Mesenchymal stem cell (in vitro differentiated cells and primary cell): ENCODE measurements around the gene PCDHGA10.
A peak's percentile ranks its signal among the peaks of the same experiment; 100 is the strongest.

Source experiments
- DNase-seq: peaks from one replicate; pipeline ENCODE4 v3.0.0-alpha.2; 2013
- H2AFZ ChIP-seq: one replicate; pipeline ENCODE4 v1.6.1; 2013; ENCODE audit warnings: low read depth, mild to moderate bottlenecking, control low read depth, inconsistent platforms, low read length, moderate library complexity
- H2AK5ac ChIP-seq: 2 replicates; pipeline ENCODE4 v1.6.1; 2013; ENCODE audit warnings: low read length, moderate library complexity, mild to moderate bottlenecking, inconsistent platforms; ENCODE audit not compliant: severe bottlenecking
- H2BK120ac ChIP-seq: one replicate; pipeline ENCODE4 v1.6.1; 2013; ENCODE audit warnings: low read depth, mild to moderate bottlenecking, inconsistent platforms, low read length, moderate library complexity
- H2BK12ac ChIP-seq, 2 experiments: one replicate each; pipeline ENCODE4 v1.6.1; 2013; ENCODE audit warnings: inconsistent platforms in 2 of 2, low read length in 2 of 2, mild to moderate bottlenecking in 2 of 2, moderate library complexity in 2 of 2, control low read depth in 1 of 2
- H2BK15ac ChIP-seq: one replicate; pipeline ENCODE4 v1.6.1; 2013; ENCODE audit warnings: mild to moderate bottlenecking, low read depth, inconsistent platforms; ENCODE audit not compliant: poor library complexity, severe bottlenecking
- H2BK5ac ChIP-seq: 2 replicates; pipeline ENCODE4 v1.6.1; 2013; ENCODE audit warnings: low read depth, mild to moderate bottlenecking, low read length, control low read depth, inconsistent platforms; ENCODE audit not compliant: poor library complexity, severe bottlenecking
- H3K14ac ChIP-seq, 2 experiments: one replicate each; pipeline ENCODE4 v1.6.1; 2013; ENCODE audit warnings: inconsistent platforms in 2 of 2, low read length in 2 of 2, control low read depth in 1 of 2, mild to moderate bottlenecking in 1 of 2, moderate library complexity in 1 of 2
- H3K18ac ChIP-seq, 2 experiments: one replicate each; pipeline ENCODE4 v1.6.1; 2013; ENCODE audit warnings: inconsistent platforms in 2 of 2, low read length in 2 of 2, control low read depth in 1 of 2, low read depth in 1 of 2, mild to moderate bottlenecking in 1 of 2
- H3K23ac ChIP-seq, 2 experiments: one replicate each; pipeline ENCODE4 v1.6.1; 2013; ENCODE audit warnings: inconsistent platforms in 2 of 2, low read length in 2 of 2, mild to moderate bottlenecking in 2 of 2, moderate library complexity in 2 of 2, control low read depth in 1 of 2
- H3K27ac ChIP-seq: 2 replicates; pipeline ENCODE4 v1.5.1; 2013; ENCODE audit warnings: mild to moderate bottlenecking, moderate library complexity, low read length, control low read depth, inconsistent platforms; ENCODE audit not compliant: poor library complexity, severe bottlenecking
- H3K27me3 ChIP-seq, 2 experiments: 2 replicates each; pipeline versions ENCODE4 v1.6.1 to v1.7.0; 2013; ENCODE audit warnings: low read length in 2 of 2, mild to moderate bottlenecking in 2 of 2, moderate library complexity in 2 of 2, control low read depth in 1 of 2, inconsistent platforms in 1 of 2; ENCODE audit not compliant: control insufficient read depth in 1 of 2, insufficient read depth in 1 of 2
- H3K36me3 ChIP-seq, 2 experiments: 2 replicates each; pipeline versions ENCODE4 v1.6.1 to v1.7.0; 2013; ENCODE audit warnings: low read length in 2 of 2, control low read depth in 1 of 2, inconsistent platforms in 1 of 2, low read depth in 1 of 2, mild to moderate bottlenecking in 1 of 2; ENCODE audit not compliant: insufficient read depth in 2 of 2, control insufficient read depth in 1 of 2
- H3K4ac ChIP-seq, 2 experiments: one replicate each; pipeline ENCODE4 v1.6.1; 2013; ENCODE audit warnings: inconsistent platforms in 2 of 2, low read length in 2 of 2, mild to moderate bottlenecking in 2 of 2, moderate library complexity in 2 of 2, control low read depth in 1 of 2, low read depth in 1 of 2
- H3K4me1 ChIP-seq: 2 replicates; pipeline ENCODE4 v1.6.1; 2013; ENCODE audit warnings: low read depth, low read length, control low read depth; ENCODE audit not compliant: control insufficient read depth, insufficient read depth
- H3K4me2 ChIP-seq: 2 replicates; pipeline ENCODE4 v1.6.1; 2013; ENCODE audit warnings: low read length, mild to moderate bottlenecking, inconsistent platforms; ENCODE audit not compliant: poor library complexity, severe bottlenecking
- H3K4me3 ChIP-seq, 2 experiments: 2 replicates each; pipeline versions ENCODE4 v1.5.1 to v1.7.0; 2013; ENCODE audit warnings: low read length in 2 of 2, mild to moderate bottlenecking in 2 of 2, control low read depth in 1 of 2, low read depth in 1 of 2; ENCODE audit not compliant: insufficient read depth in 1 of 2
- H3K79me1 ChIP-seq: replicated peaks from 2 replicates; pipeline ENCODE4 v1.6.1; 2013; ENCODE audit warnings: mild to moderate bottlenecking, control low read depth, low read length, inconsistent platforms; ENCODE audit not compliant: poor library complexity, severe bottlenecking
- H3K9ac ChIP-seq: 2 replicates; pipeline ENCODE4 v1.7.0; 2013; ENCODE audit warnings: mild to moderate bottlenecking, low read length, moderate library complexity
- H3K9me3 ChIP-seq: 2 replicates; pipeline ENCODE4 v1.7.0; 2013; ENCODE audit warnings: mild to moderate bottlenecking, low read length; ENCODE audit not compliant: control insufficient read depth
- H4K8ac ChIP-seq: one replicate; pipeline ENCODE4 v1.6.1; 2013; ENCODE audit warnings: inconsistent platforms, mild to moderate bottlenecking, low read length, moderate library complexity
- H4K91ac ChIP-seq: one replicate; pipeline ENCODE4 v1.6.1; 2013; ENCODE audit warnings: mild to moderate bottlenecking, low read length, inconsistent platforms
- WGBS: methylation state at CpG from one replicate; pipeline ENCODE4 v1.1.7; 2013; ENCODE audit warnings: mixed read lengths; 5-methylcytosine and 5-hydroxymethylcytosine counted together

The PCDHGA10 gene

GRCh38 chr5:141389153-141390042 lies 23.4 kb upstream of the PCDHGA10 start:
- H3K14ac ChIP-seq = no peak overlapping the region
- H2BK120ac ChIP-seq = no peak overlapping the region
- H3K9ac ChIP-seq = no peak overlapping the region
- H3K4ac ChIP-seq = no peak overlapping the region
- H2BK12ac ChIP-seq = no peak overlapping the region
- peaks cover 0 to 27% of the 10 kb centered on the region in 2 experiments for H3K36me3 ChIP-seq
- no peak overlapping the region for H3K4me2 ChIP-seq
- no peak for DNase-seq
- no peak overlapping the region for H3K18ac ChIP-seq
- H2BK5ac ChIP-seq = no peak overlapping the region
- H2AK5ac ChIP-seq = no peak overlapping the region
- H3K27me3 ChIP-seq = no peaks in the 10 kb centered on the region
- H2AFZ ChIP-seq = no peak overlapping the region
- H3K4me1 ChIP-seq = peaks cover 3% of the 10 kb centered on the region
- 98% methylated on average over 77 of the region's 77 CpGs for WGBS
- H4K8ac ChIP-seq = no peak overlapping the region
- H3K23ac ChIP-seq = no peak overlapping the region
- peaks cover 61% of the 10 kb centered on the region for H3K9me3 ChIP-seq
- H3K79me1 ChIP-seq = peaks cover 22% of the 10 kb centered on the region
- peak overlapping the region in 1 of 2 experiments; percentile 59 for H3K4me3 ChIP-seq
- no peak overlapping the region for H4K91ac ChIP-seq
- H3K27ac ChIP-seq = no peak overlapping the region
- H2BK15ac ChIP-seq = no peak overlapping the region

GRCh38 chr5:141392429-141393198 lies 20.2 kb upstream of the PCDHGA10 start, which contains the start of gene PCDHGA8:
Gene PCDHGA8, plus strand, starts transcription at chr5:141392633. Its CDS starts 181 bp downstream, at chr5:141392814.
- Histone ChIP-seq H2BK15ac (no peak within 1 kb of the TSS), H3K27ac (no peak within 1 kb of the TSS), H3K27me3 (no peaks in the 10 kb centered on the region), H2BK5ac (no peak within 1 kb of the TSS), H3K9me3 (peaks cover 68% of the 10 kb centered on the region), H3K18ac (no peak within 1 kb of the TSS), H2BK120ac (no peak within 1 kb of the TSS), H3K14ac (no peak within 1 kb of the TSS), H3K79me1 (peaks cover 25% of the 10 kb centered on the region), H3K4me1 (peaks cover 3% of the 10 kb centered on the region), H2AK5ac (no peak within 1 kb of the TSS), H2BK12ac (no peak within 1 kb of the TSS), H3K23ac (no peak within 1 kb of the TSS), H4K8ac (no peak within 1 kb of the TSS), H3K4me3 (peak within 1 kb of the TSS in 1 of 2 experiments; percentile 61), H2AFZ (no peak within 1 kb of the TSS), H3K4ac (no peak within 1 kb of the TSS), H3K4me2 (peak within 1 kb of the TSS; percentile 25), H3K9ac (no peak within 1 kb of the TSS), H3K36me3 (peaks cover 0 to 32% of the 10 kb centered on the region in 2 experiments), H4K91ac (no peak within 1 kb of the TSS)
- DNase-seq = no peak
- WGBS = 96% methylated on average over 37 of the region's 38 CpGs

- Histone ChIP-seq H3K4me2 (no peak overlapping the region), H3K36me3 (peaks cover 0 to 32% of the 10 kb centered on the region in 2 experiments), H3K14ac (no peak overlapping the region), H3K4ac (no peak overlapping the region), H2AK5ac (no peak overlapping the region), H3K79me1 (peaks cover 24% of the 10 kb centered on the region), H2AFZ (no peak overlapping the region), H2BK5ac (no peak overlapping the region), H4K8ac (no peak overlapping the region), H3K9me3 (peaks cover 68% of the 10 kb centered on the region), H4K91ac (no peak overlapping the region), H3K23ac (no peak overlapping the region), H3K27ac (no peak overlapping the region), H3K4me1 (peaks cover 3% of the 10 kb centered on the region), H2BK15ac (no peak overlapping the region), H3K4me3 (peak overlapping the region in 1 of 2 experiments; percentile 61), H3K27me3 (no peaks in the 10 kb centered on the region), H3K18ac (no peak overlapping the region), H2BK12ac (no peak overlapping the region), H3K9ac (no peak overlapping the region), H2BK120ac (no peak overlapping the region)
- WGBS = 96% methylated on average over 21 of the region's 21 CpGs
- no peak for DNase-seq
Observed at GRCh38 chr5:141393267-141393666, 19.5 kb upstream of the PCDHGA10 start.
